Adipose tissue (tissue), 3 donors: ENCODE measurements around the gene MEG3. TPM values are rescaled to one million over a fixed set of nuclear protein-coding genes. Genes with fewer than 3 reads are reported as not detected.

Experiments
- H3K27ac ChIP-seq: one replicate; pipeline ENCODE4 v1.5.1; 2013; ENCODE audit warnings: low read depth, low read length
- WGBS, 3 donors: extraction: QIAGEN DNeasy Blood & Tissue Kit; methylation state at CpG; one replicate each; pipeline ENCODE4 v1.1.7; 2013; 5-methylcytosine and 5-hydroxymethylcytosine counted together
- polyA plus RNA-seq, 3 donors: library from polyadenylated mRNA; stranded (reverse); fragments of 200-250 nt; gene quantifications; one replicate each; pipeline ENCODE4 v1.2.3, GENCODE V29; 2013
- donor health status: healthy with polysubstance abuse.
- donor health status: Bipolar disorder and iron deficiency.
- donor health status: healthy.

The MEG3 gene
- polyA plus RNA-seq, 3 donors: 60.4 to 986 (median 92.2) TPM

DNA sequence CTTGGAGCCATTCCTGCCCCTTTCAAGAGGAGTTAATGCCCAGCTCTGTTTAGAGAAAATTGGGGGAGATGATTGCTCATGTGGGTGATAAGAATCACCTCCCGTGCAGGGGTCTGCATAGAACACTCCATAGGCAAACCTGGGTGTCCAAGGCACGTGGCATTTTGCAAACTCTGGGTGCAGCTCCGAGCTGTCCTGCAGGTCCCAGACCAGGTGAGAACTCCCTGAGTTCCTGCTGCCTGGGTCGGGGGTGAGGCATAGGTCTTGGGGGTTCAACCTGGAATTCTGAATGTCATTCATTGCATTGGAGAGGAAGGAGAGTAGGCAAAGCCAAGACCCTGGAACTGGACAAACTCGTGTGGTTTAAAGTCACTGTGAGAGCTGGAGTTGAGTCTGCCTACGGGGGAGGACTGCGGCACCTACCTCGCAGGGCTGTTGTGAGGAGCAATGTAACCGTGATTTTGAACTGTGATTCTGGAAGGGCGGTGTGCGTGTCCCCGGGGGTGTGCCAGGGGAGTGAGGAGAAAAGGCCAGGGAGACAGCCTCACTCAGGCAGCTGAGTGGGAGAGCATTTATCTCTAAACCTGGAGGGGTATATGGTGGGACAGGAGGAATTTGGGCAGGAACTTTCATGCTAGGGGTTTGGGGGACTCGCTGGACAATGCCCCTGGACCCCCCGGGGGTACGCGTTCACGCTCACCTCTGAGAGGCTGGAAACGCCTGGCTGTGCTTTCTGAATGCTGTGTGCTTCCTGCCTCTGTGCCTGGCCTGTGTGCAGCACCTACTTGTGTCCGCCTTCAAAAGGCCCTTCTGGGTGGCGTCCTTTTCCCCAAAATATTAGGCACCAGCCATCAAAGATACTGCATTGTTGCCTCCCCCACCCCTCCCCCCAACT lies 30.4 kb downstream of the MEG3 start:
- WGBS, 3 donors: 81 to 87% (median 85%) methylated on average over 20 of the region's 20 CpGs
- no peak overlapping the region for H3K27ac ChIP-seq

DNA sequence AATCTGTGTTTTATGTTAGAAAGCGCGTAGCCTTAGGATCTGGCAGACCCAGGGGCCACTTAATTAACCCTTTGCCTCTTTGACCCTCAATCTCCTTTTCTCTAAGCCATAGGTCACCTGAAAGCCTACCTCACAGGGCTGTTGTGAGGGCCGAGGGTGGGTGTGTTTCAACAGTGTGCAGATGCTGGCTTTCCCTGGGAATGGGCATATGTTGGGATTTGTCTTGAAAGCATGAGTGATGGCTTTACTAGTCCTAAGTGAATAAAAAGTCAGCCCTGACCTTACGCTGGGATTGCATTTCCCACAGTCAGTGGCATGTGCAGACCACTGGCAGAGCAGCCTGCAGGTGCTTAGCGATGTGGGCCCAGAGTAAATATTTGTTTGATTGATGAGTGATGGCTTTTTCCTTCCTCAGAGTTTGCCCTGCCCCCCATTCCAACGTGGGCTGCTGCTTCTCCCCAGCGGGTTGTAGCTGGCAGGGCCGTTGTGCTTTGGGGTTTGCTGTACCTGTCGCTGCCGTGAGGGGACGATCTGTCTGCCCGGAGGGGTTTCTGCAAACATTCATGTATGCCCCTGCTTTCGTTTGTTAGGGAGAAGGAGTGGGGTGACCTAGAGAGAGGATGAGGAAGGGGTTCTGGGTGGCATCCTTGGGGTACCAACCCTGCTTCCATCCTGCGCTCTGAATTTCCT lies 31.5 kb downstream of the MEG3 start:
- WGBS, 3 donors: 54 to 73% (median 67%) methylated on average over 14 of the region's 14 CpGs

DNA sequence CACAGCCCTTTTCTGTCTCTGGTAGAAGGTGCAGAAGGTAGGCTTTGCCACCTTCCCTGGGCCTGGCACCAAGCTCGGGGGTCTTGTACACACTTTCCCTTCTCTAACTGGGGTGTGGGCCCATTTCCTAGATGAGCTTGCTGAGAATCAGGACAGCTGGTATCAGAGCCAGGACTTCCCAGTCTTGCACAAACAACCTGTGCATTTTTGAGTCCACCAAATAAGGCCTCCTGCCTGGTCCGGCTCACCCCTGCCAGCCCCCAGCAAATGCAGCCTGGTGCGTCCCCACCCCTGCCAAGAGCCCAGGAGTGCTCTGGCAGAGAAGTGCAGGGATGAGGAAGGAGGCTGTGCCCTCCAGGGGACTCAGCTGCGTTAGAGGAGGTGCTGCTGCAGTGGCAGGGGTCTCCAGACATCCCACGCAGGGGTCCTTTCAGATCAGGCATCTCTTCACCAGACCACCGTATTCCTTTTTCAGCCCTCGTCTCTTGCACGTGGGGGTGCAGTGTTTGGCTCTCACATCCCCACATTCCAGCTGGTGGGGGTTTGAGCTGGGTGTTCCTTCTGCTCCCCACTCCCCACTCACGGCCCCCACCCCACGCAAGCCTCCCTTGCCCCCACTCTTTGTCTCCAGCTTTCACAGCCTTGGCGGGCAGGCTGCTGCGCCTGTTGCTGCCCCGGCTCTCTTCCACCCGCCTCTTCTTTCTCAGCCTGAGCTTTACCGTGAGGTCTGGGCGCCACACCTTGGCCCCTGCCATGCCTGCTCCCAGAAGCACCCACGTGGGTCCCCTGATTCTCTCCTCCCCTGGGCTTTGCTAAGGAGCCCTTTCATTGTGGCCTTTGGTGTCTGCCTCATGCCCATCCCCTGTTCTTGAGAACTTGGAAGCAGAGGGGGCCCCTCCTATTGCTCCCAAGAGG lies 32.3 kb downstream of the MEG3 start:
- H3K27ac ChIP-seq: no peak overlapping the region
- WGBS, 3 donors: 78 to 82% (median 80%) methylated on average over 17 of the region's 17 CpGs

More for the DNA sequence above, 31.5 kb downstream of the MEG3 start:
- no peak overlapping the region for H3K27ac ChIP-seq

DNA sequence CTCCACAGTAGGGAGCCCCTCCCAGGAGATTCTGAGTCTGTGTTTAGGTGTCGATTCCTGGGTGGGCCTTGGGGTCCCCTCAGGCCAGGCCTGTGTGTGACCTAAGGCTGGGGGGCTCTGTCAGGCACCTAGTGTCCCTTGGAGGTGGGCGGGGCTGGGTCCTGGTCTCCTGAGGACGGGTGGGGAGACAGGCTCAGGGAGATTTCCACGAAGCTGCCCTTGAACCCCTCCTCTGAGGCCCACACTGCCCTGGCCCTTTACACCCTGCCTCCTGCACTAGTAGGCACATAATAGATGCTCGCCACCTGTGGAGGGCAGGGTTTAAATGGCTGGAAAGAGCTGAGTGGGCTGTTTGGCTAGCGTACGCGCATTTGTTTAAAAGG lies 32.9 kb downstream of the MEG3 start:
- WGBS, 3 donors: 74 to 78% (median 78%) methylated on average over 8 of the region's 8 CpGs
- no peak overlapping the region for H3K27ac ChIP-seq

DNA sequence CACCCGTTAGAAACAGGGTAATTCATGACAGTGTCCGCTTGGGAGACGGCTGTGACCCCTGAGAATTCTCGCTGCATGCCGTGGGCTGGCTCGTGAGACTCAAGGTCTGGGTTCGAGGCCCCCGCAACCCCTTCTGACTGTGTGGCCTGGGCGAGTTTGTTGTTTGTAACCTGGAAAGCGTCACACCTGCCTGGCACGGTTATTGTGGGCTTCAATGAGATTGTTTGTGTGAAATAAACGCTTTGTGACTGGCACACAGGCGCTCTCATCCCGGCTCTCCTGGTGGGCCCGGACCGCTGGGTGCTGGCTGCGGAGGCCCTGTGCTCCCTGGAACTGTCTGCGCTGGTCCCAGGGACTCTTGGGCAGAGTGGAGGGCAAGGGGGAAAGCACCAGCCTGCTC lies 33.9 kb downstream of the MEG3 start:
- WGBS, 3 donors: 87 to 92% (median 91%) methylated on average over 18 of the region's 18 CpGs
- no peak overlapping the region for H3K27ac ChIP-seq

DNA sequence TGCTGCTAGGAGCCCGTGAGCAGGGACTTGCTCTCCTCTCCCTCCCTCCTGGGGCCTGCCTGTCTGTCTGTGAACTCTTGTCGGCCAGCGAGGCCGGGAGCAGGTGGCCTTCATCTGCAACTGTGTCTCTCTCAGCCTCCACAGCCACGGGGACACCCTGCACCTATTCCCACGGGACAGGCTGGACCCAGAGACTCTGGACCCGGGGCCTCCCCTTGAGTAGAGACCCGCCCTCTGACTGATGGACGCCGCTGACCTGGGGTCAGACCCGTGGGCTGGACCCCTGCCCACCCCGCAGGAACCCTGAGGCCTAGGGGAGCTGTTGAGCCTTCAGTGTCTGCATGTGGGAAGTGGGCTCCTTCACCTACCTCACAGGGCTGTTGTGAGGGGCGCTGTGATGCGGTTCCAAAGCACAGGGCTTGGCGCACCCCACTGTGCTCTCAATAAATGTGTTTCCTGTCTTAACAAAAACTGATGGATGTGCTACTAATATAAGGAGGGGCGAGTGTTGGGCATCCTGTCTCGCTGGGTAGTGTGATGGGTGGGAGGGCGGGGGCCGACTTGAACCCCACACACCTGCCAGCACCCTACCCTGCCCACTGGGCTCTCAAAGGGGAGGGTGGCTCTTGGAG lies 34.8 kb downstream of the MEG3 start:
- WGBS, 3 donors: 73 to 79% (median 79%) methylated on average over 19 of the region's 19 CpGs

DNA sequence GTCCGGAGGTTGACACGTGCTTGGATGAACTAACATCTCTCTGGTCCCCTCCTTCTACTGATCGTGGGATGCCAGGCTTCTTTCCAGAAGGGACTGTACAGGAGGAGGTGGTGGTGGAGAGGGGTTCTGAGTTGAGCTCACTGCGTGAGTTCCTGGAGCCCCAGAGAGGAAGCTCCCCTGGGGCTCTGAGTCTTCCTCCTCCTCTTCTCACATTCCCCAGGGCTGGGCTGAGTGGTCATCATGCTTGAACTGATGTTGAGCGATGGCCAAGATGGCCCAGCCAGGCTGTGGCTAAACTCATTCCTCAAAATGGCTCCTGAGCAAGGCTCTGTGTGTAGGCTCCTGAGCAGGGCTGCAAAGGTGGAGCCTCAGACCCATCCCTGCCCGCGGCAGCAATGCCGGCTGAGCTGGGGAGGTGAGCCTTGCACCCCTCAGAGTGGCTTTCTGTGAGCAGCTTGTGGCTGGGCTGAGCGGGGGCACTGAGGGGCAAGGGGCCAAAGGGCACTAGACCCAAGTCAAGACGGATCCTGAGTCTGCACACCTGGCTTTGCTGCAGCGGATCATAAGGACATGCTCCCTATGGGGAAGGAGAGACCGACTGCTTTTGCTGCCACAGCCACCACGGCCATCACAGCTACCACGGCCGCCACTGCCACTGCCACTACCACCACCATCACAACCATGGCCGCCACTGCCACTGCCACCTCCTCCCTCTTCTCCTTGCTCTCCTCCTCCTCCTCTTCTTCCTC lies 35.4 kb downstream of the MEG3 start:
- no peak overlapping the region for H3K27ac ChIP-seq
- 92 to 93% (median 92%) methylated on average over 16 of the region's 16 CpGs for WGBS, 3 donors

More for the DNA sequence above, 34.8 kb downstream of the MEG3 start:
- H3K27ac ChIP-seq: no peak overlapping the region

DNA sequence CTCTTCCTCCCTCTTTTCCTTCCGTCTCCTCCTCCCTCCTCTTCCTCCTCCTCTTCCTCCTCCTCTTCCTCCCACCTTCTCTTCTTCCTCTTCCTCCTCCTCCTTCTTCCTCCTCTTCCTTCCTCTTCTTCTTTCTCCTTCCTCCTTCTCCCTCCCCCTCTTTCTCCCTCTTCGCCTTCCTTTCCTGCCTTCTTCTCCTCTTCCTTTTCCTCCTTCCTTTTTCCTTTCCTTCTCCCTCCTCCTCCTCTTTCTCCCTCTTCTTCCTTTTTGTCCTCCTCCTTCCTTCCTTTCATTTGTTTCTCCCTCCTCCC lies 36.0 kb downstream of the MEG3 start:
- no peak overlapping the region for H3K27ac ChIP-seq
- 71 to 94% (median 91%) methylated on average over 2 of the region's 2 CpGs for WGBS, 3 donors

DNA sequence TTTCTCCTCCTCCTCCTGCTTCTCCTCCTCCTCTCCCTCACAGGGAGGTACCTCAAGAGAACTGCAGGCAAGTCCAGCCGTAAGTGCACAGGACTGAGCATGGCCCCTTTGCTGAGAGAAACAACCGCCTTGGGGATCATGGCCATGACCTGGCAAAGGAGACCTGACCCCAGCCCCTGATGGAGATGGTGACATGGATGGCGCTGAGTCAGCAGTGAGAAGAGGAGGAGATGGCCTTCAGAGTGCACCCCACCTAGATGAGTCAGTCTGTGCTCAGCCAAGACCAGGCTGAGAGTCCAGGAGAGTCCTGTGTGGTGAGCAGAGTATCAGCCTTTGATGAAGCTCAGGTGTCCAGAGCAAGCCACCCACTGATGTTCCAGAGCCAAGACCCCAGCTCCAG lies 36.4 kb downstream of the MEG3 start:
- WGBS, 3 donors: 63 to 92% (median 84%) methylated on average over 3 of the region's 3 CpGs
- no peak overlapping the region for H3K27ac ChIP-seq

DNA sequence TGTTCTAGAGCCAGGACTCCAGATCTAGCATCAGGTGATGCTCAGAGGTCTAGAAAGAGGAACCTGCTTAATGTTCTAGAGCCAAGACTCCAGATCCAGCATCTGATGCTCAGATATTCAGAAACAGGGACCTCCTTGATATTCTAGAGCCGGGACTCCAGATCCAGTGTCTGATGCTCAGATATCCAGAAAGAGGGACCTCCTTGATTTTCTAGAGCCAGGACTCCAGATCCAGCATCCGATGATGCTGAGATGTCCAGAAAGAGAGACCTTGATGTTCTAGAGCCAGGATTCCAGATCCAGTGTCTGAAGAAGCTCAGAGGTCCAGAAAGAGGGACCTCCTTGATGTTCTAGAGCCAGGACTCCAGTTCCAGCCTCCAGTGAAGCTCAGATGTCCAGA lies 36.9 kb downstream of the MEG3 start:
- 86 to 97% (median 96%) methylated on average over 2 of the region's 2 CpGs for WGBS, 3 donors
- no peak overlapping the region for H3K27ac ChIP-seq

DNA sequence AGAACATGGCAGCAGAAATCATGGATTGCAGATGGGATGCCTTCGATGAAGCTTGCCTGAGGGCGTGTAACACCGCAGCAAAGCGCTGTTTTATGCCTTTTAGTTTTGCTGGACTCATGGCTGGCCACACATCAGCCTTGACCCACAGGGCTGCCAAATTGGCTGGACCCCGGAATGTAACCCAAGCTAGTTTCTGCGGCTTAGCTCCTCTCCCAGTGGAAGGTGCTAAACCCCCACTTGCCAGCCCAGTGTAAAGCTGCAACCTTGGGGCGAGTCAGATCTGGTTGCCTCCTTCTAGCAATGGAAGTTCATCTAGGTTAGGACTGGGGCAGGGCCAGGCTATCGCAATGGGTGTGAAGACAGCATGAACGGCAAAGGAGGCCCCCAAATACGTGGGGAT lies 38.3 kb downstream of the MEG3 start:
- 90 to 94% (median 90%) methylated on average over 10 of the region's 10 CpGs for WGBS, 3 donors
- H3K27ac ChIP-seq: no peak overlapping the region

DNA sequence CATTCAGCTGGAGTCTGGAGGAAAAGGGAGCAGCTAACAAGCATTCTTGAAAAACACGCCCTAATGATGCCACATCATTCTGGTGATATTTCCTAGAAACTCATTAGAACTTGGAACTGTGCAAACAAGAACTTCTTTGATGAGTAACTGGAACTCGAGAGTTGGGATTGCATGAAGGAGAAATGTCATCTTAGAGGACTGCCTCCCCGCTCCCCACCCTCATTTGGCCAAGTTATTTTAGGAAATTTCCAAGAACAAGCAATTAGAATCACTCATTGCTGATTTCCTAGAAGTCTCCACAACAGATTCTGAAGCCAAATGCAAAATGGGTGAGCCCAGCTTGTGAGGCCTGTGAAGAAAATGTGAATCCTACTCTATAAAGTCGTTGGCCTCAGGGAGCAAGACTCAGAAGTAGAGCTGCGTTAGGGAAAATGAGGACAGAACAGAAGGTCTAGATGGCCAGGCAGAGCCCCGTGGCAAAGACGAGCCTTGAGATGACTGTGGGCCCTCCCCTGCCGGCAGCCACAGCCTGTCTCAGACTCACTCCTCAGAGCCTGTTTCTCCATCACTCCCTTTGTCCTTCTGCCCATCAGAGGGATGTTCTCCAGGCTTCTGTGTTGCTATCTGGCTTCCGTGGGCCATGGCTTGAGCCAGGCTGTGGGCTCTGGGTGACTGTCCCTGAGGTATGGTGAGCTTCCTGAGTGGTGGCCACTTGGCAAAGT lies 39.2 kb downstream of the MEG3 start:
- 60 to 84% (median 63%) methylated on average over 9 of the region's 9 CpGs for WGBS, 3 donors

DNA sequence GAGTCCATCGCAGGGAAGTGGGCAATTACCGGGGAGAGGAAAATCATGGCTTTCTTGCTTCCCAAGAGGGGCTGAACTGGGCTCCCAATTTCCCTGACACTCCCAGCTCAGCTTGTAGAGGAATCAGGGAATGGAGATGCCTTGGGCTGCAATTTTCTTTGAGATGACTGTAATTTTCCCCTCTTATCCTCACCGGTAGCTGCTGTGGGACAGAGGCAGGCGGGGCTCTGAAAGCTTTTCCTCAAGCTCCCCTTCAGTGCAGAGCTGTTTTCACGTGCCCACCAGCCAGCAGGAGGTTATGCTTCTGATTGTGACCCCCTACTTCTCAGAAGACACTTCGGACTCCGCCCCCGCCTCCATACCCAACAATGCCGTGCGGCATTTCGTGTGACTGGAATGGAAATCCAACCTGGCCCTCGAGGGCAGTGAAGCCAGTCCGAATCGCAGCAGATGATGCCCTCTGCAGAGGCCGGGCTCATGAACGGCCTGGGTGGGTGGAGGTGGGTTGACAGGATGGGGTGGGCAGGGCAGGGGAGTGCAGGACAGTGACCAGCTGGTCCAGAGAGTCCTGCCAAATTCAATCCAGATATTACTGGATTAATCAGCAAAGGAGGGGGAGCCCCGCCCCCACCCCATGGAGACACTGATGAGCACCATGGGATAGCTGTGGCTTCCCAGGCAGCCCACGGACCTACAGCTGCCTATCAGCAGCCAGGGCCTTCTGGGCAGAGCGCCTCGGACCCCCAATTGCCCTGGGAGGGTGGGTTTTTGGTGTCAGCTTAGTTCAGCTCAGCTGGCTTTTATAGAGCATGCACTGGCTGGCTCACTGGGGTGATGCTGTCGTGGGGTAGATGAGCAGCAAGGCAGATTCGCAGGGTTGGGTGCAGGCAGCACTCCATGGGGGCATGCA lies 40.0 kb downstream of the MEG3 start:
- H3K27ac ChIP-seq: no peak overlapping the region
- 84 to 86% (median 84%) methylated on average over 22 of the region's 22 CpGs for WGBS, 3 donors

More for the DNA sequence above, 39.2 kb downstream of the MEG3 start:
- H3K27ac ChIP-seq: no peak overlapping the region

DNA sequence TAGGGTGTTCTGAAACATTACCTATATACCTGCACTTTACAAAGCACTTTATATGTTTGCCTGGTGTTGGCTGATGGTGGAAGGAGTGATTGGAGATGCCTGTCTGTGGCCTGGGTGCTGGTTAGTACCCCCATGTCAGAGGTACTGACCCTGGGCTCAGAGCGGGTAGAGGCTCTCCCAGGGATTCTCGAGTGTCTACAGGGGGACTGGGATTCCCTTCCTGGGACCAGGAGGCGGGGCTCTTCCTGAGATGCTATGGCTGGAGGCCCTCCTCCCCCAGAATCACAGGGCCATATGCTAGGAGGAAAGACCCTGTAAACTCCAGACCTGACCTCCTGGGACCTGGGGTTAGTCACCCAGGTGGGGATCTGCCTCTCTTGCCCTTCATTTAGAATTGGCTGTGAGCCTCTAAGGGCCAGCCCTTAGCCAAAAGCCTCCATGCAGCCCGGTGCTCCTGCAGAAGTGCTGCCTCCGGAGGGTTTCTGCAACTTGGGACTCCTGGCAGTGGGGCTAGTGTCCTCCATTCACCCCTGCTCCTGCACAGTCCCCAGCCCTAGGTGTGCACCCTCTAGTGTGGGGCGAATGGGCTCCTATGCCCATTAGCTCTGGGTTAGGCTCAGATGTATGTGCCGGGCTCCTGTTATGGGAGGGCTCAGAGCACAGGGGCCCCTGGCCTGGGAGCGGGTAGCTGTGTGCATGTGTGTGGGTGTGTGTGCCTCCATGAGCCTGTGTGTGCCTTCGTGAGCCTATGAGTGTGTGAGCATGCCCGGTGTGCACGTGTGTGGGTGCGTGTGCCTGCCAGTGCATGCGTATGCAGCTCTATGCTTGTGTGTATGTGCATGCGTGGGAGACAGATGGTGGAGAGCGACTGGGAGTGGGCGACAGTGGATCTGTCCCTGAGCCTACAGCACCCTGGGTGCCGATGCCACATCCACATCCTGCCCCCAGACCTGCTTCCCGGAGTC lies 41.0 kb downstream of the MEG3 start:
- 88 to 90% (median 89%) methylated on average over 18 of the region's 18 CpGs for WGBS, 3 donors
- H3K27ac ChIP-seq: no peak overlapping the region

DNA sequence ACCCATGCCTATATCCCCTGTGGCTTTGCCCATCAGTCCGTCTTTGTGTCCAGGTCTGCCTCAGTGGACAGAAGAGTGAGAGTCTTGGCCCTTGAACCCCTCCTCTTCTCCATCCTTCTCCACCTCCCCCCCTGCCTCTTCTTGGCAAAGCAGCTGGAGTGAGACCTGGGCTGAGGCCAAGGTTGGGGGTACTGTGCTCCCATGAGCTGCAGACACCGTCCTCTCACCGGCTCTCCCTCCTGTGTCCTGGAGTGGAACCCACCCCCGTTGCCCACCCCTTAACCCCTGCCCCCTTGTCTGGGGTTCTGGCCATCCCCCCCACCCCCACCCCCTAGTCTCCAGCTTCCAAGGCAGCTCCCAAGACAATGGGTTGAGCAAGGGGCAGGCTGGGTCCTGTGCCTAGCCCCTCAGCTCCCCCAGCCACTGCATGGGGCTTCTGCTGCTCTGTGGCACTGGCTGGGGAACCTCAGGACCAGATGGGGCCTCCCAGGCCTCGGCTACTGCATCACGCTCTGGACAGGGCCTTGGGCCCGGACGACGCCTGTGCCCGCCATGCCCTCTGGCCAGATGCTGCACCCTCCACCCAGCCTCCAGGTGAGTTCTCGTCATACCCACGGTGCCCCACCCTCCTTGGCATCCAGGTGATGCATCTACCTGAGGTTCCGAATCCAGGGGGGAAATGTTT lies 41.9 kb downstream of the MEG3 start:
- 82 to 92% (median 87%) methylated on average over 12 to 13 of the region's 13 CpGs for WGBS, 3 donors

More for the DNA sequence above, 41.9 kb downstream of the MEG3 start:
- H3K27ac ChIP-seq: no peak overlapping the region
